Ishikawa (cell line): ENCODE measurements around the gene SMAD5.

Experiments used
- CREB1 ChIP-seq: IDR thresholded peaks from 2 replicates; pipeline ENCODE4 v1.6.1; 2012; ENCODE audit warnings: low read depth
- EP300 ChIP-seq: IDR thresholded peaks from 2 replicates; pipeline ENCODE4 v1.6.1; 2012; ENCODE audit warnings: borderline replicate concordance
- FOXM1 ChIP-seq: IDR thresholded peaks from 2 replicates; pipeline ENCODE4 v1.6.1; 2012; ENCODE audit warnings: low read depth, borderline replicate concordance
- TCF12 ChIP-seq: IDR thresholded peaks from 2 replicates; pipeline ENCODE4 v1.6.1; 2012; ENCODE audit warnings: low read depth
- YY1 ChIP-seq: IDR thresholded peaks from 2 replicates; pipeline ENCODE4 v1.6.1; 2012; ENCODE audit warnings: low read depth
- ZBTB7A ChIP-seq: IDR thresholded peaks from 2 replicates; pipeline ENCODE4 v1.6.1; 2012; ENCODE audit warnings: low read depth
- TF ChIP-seq, protein P1 (sequence below): IDR thresholded peaks from 2 replicates; pipeline ENCODE4 v1.6.1; 2012; ENCODE audit warnings: low read depth, mild to moderate bottlenecking

DNA sequence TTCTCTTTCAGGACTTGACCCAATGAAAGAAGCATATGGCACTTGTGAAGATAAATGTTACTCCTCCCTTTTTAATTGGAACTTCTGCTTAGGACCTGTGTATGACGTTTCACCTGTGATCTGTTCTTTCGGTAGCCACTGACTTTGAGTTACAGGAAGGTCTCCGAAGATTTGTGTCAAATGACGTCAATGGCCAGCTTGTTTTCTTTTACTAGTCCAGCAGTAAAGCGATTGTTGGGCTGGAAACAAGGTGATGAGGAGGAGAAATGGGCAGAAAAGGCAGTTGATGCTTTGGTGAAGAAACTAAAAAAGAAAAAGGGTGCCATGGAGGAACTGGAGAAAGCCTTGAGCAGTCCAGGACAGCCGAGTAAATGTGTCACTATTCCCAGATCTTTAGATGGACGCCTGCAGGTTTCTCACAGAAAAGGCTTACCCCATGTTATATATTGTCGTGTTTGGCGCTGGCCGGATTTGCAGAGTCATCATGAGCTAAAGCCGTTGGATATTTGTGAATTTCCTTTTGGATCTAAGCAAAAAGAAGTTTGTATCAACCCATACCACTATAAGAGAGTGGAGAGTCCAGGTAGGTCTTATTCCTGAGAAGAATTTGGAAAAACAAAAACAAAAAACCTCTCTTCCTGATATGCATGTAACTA is 21.1 kb downstream of the SMAD5 start:
- TF ChIP-seq CREB1 (no peak), YY1 (no peak), EP300 (no peak), TCF12 (no peak), ZBTB7A (no peak), FOXM1 (no peak)
- TF ChIP-seq, protein P1, sequence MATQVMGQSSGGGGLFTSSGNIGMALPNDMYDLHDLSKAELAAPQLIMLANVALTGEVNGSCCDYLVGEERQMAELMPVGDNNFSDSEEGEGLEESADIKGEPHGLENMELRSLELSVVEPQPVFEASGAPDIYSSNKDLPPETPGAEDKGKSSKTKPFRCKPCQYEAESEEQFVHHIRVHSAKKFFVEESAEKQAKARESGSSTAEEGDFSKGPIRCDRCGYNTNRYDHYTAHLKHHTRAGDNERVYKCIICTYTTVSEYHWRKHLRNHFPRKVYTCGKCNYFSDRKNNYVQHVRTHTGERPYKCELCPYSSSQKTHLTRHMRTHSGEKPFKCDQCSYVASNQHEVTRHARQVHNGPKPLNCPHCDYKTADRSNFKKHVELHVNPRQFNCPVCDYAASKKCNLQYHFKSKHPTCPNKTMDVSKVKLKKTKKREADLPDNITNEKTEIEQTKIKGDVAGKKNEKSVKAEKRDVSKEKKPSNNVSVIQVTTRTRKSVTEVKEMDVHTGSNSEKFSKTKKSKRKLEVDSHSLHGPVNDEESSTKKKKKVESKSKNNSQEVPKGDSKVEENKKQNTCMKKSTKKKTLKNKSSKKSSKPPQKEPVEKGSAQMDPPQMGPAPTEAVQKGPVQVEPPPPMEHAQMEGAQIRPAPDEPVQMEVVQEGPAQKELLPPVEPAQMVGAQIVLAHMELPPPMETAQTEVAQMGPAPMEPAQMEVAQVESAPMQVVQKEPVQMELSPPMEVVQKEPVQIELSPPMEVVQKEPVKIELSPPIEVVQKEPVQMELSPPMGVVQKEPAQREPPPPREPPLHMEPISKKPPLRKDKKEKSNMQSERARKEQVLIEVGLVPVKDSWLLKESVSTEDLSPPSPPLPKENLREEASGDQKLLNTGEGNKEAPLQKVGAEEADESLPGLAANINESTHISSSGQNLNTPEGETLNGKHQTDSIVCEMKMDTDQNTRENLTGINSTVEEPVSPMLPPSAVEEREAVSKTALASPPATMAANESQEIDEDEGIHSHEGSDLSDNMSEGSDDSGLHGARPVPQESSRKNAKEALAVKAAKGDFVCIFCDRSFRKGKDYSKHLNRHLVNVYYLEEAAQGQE, result no peak
